PFSK-1 (cell line): Measurements from ENCODE around the gene KLF14.

Experiments
- POLR2AphosphoS5 ChIP-seq: IDR thresholded peaks from 2 replicates; pipeline ENCODE4 v1.6.1; 2012; ENCODE audit warnings: low read depth, mild to moderate bottlenecking, control low read depth, low read length, moderate library complexity
- SIN3A ChIP-seq: IDR thresholded peaks from 2 replicates; pipeline ENCODE4 v1.6.1; 2012; ENCODE audit warnings: mild to moderate bottlenecking, low read length, moderate library complexity, borderline replicate concordance; ENCODE audit not compliant: insufficient read depth

DNA sequence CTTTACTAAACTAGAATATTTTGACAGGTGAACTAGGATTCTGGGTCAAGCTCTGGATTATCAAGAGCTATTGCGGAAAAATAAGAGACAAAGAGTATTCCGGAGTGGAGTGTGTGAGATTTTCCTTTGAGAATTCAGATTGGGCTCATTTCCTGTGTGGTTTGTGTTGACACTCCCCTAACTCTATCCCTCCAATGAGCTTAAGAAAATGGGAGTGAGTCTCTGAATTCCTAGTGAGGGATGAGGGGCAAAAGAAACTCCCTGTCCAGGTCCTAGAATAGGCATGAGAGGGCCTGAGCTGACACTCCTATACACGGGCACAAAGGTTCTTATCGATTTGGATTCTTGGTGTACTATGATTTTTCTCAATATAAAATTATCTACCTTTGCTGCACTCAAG is 10.2 kb downstream of the KLF14 start:
- TF ChIP-seq SIN3A: no peak
- TF ChIP-seq POLR2AphosphoS5: no peak
